HG02973 (cell line): ENCODE data around the gene PLD6.

Experiments
- ATAC-seq: cut with Tn5 transposase; IDR thresholded peaks from one replicate; pipeline ENCODE4 v1.9.1; 2021; ENCODE audit warnings: moderate library complexity; ENCODE audit not compliant: unreplicated experiment

Gene PLD6

DNA sequence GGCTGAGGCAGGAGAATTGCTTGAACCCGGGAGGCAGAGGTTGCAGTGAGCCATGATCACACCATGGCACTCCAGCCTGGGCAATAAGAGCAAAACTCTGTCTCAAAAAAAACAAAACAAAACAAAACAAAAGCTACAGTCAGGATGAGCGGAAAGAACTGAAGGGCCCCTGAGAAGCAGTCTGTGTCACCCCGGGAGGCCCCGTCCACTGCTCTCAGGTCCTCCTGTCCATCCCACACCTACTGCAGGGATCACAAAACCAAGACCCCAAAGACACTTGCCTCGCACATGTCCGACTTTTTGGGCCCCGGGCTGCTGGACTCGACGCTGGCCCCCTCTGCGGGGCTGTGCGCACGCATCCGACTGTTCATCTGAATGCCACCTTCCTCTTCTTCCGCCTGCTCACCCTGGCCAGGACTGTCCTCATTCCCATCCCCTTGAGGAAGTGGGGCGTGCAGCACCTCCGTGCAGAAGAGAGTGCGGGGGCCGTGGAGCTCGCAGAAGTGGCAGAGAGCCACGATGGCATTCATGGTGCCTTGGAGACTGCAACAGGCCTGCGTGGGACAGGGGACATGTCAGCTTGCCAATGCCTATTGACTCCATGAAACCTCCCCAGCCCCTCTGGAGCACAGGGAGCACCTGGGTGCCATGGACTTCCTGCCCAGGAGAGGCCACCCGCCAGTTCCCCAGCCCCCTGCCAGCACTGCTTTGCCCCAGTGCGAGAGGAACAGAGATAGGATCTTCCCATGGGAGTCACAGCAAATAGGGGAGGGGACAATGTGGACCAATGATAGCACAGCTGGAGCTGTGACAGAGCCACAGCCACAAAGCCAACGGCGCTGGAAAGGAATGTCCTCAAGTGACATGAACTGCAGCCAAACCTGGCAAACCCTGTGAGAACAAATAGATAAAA is 21.7 kb upstream of the PLD6 start:
- ATAC-seq: no peak

DNA sequence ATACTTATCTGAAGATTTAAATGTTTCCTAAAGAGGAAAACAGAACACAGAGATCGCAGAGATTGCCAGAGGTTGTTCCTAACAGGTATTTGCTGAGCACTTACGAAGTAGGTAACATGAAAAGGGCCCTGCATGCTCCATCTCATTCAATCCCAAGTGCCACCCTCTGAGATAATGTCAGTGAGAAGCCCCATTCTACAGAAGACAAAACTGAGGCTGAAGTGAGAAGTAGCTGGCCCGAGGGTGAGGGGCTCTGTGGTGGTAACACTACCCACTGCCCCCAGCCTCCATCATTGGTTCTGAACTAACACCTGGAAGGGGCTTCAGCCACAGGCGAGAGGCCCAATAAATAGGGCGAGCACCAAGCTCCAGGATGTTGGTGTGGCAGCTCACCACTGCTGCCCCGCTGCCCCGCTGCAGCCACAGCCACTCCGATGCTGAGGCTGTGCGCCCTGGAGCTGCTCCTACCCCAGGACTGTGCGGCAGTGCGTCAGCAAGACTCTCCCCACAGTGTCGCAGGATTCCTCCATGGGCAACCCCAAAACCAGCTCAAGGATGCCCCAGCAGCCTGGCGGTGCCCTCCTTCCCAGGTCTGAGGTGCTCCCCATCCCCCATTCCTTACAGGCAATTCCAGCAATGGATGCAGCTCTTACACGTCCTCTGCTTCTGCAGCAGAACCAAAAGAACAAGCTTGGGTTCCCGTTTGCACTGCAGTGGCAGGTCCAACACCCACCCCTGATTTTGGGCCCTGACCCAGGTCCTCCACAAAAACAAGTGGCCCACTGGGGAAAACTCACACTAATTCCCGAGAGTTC is 20.5 kb upstream of the PLD6 start:
- ATAC-seq: no peak

DNA sequence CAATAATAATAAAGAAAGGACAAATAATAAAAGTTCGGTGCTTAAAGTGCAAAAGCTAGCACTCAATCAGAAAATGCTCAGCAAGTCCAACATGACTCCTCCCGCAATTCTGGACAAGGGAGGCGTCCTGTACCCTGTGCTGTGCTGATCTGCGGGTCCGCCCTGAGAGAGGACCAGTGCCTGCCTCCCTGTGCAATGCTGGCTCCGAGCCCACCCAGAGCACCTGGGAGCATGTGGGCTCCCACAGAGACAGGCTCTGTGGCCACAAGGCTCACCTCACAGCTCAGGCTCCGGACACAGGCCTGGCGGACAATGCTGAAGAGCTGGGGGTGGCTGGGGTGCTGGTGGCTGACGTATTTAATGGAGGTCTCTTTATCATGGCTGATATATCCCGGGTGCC is 19.8 kb upstream of the PLD6 start:
- no peak for ATAC-seq

DNA sequence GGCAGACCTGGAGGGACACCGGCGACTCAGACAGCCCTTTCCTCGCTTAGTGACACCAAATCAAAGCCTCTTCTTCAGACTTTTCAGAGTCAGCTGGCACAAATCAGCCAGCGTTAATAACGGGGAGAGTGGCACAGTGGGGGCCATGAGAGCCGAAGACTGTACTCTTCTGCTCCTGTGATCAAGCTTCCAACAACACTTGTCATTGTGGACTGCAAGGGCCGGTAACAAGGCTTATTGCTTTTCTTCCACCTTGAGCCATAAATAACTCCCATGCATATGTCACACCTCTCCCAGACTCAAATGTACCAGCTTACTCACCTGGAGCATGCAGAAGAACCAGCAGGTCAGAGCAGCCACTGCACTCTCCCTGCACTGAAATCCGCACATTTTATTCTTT is 18.0 kb upstream of the PLD6 start:
- no peak for ATAC-seq

DNA sequence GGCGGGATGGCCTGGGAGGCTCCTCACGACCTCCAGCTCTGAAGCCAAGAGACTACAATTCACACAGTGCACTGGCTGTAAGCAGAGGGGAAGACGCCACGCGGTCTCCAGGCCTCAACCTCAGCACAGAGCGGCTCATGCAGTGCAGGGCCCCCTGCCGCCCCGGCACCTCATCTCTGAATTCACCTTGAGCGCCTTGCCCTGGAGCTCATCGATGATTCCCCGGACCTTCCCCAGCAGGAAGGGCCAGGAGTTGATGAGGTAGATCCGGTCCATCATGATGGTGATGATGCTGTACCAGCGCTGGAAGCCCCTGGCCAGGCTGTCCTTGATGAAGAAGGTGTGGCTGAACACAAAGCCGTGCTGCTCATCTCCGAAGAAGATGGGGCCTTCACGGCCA is 17.6 kb upstream of the PLD6 start:
- ATAC-seq: no peak

DNA sequence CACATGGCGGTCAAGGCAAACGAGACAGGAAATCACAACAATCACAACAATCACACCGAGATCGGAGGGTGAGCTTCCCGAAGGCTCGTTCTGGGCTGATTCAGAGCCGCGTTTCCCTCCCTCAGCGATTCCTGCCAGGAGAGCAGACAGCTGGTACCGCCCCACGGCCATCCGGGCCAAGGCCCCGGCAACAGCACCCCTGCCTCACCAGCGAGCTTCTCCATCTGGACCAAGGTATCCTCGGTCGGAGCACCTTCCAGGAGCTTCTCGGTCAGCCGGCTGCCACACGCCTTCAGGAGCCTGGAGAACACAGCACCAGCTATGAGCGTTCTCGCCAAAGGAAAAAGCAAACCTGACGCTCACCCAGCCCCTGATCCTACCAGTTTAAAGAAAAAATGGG is 15.2 kb upstream of the PLD6 start:
- no peak for ATAC-seq

DNA sequence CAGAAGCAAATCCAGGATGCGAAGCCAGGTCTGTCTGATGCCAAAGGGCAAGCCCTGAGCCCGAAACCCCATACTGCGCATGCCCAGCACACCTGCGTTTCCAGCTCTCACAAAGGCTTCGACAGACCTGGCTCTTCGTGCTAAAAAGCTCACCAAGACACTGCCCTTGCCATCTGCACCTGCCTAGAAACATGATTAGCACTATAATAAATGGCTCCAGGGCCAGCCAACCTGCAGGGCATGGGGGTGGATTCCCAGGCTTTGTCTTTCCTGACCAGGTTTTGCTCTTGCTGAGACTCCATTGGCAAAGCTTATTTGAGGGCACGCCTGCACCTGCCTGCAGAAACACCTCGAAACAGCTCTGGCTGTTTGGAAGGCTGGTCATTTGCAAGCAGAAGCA is 14.4 kb upstream of the PLD6 start:
- no peak for ATAC-seq

DNA sequence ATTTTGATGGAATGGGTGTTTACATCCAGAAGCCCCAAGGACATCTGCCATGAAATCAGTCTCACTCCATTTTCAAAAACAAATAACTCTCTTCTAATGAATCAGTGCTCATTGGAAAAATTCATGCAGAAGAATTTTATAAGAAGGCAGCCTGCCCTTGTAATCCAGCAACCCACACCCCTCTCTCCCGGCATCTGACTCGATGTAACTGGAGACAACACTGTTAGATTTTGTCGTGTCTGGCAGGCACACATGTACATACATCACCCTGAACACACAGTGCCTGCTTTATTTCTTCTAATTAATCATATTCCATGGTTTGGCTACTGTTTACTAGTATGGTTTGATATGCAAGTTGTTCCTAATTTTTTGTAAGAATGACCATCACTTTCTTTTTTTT is 11.9 kb upstream of the PLD6 start:
- ATAC-seq: no peak

DNA sequence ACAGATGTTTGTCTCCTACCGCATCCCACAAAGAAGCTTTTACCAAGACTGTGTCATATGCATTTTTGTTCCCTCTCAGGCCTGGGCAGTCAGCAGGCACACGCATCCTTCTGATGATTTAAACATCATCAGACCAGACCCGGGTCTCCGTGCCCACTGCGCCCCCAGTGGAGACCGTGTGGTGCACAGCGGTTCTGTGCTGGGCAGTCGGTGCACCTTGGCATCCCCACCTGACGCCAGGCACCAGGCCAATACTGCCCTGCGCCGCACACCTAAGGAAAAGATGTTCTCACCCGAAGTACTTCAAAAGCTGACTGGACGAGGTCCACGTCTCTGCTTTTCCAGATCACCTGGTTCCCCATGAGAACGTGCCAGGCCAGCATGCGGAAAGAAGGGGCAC is 10.6 kb upstream of the PLD6 start:
- no peak for ATAC-seq

DNA sequence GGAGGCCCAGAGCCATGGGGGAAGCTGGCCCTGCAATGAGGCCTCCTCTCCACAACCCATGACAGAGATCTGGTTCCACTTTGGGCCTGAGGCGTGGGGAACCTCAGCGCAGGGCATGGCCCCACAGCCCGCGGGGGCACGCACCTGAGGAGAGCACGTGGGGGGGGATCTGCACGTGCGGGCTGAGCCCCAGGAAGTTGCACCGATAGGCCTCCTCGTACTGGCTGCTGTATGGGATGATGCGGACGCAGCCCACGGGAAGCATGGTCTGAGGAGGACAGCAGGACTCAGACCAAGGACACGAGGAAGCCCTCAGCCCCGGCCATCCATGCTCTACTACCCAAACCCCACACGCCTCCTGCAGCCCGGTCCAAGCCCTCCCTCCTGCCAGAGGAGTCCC is 10.1 kb upstream of the PLD6 start:
- no peak for ATAC-seq

DNA sequence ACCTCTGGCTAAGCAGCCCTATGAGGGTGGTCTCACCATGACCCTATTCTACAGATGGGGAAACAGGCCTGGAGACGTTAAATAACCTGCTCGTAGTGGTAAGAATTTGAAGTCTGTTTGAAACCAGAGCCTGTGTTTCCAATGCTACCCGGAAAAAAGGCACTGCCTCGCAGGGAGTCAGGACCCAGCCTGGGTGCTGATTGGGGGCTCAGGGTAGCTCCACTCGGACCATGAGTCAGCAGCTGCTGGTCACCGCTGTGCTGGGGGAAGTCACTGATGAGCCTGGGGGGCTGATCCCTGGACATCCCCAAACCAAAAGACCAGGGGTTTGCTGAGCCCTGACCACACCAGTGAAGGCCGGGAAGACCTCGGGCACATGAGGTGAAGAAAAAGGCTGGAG is 9.4 kb upstream of the PLD6 start:
- no peak for ATAC-seq

DNA sequence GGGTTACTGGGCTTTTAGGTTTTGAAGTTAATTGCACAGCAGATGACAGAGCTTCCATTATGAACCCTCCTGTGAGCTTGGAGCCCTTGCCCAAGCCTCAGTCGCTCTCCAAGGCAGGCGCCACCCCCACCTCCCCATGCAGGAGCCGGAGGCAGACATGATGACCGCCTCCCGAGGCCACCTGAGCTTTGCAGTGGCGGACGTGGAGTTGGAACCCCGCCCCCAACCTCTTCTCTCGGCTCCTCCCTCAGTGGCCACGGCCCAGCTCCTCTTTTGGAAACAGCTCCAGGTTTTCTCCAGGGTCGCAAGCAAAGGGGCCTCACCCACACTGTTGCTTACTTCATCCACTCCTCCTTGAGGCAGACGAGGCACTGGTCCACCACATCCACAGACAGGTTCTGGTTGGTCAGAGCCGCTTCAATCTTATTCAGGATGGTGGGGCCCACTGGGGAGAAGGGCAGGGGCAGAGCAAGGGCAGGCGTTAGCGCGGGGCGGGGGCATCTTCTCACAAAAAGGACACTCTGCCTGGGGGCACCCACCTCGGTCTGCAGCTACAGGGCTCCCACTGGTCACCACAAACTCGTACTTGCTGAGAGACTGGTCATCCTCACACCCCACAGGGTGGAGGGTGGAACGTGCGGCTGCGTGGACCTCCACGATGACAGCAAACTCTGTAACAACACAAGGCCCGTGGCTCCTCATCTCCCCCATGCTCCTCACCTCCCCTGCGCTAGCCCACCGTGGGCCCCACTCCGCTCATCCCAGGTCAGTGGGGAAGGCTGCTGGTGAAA is 8.7 kb upstream of the PLD6 start:
- ATAC-seq: no peak

DNA sequence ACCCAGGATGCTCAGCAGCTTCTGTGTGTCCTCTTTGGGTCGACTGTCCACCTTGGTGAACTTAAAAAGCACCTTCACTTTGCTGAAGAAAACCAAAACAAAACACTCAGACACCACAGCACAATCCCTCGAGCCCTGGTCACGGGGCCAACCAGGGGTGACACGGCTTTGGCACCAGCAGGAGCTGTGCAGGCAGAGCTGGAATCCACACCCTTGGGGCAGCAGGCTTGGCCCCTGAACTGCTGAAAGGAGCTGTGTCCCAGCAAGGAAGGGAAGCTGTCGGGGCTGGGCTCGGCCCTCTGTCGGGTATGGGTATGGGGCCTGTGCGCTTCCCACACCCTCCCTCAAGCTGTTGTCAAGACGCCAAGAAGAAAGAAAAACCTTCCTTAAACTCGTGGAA is 7.6 kb upstream of the PLD6 start:
- no peak for ATAC-seq

DNA sequence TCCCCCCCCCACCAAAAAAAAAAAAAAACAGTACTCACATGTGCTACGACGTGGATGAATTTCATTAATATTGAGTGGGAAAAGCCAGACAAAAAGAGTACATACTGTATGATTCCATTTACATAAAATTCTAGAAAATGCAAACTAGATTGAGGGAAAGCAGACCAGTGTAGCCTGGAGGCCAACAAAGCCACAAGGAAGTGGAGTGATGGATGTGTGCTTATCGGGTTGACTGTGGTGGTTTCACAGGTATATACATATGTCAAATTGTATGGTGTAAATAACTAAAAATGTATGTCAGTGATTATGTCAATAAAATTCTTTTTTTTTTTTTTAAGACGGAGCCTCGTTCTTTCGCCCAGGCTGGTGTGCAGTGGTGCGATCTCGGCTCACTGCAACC is 1.9 kb upstream of the PLD6 start:
- ATAC-seq: no peak

DNA sequence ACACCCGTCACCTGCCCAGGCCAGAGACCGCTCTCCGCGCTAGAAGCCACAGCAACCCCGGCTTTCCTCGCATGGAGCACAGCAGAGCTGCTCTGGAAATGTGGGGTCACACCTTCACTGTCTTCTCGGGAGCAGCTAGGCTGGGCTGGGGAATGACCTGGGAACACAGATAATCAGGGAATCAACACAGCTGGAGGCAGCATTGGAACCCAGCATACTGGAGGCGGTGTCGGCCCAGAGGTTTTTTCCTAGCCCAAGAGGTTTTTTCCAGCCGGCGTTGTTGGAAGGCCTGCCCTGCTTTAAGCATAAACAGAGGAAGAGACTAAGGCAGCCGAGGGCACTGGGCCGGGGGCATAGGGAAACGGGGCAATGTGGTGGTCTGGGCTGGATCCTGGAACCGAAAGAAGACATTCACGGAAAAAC is 791 bp upstream of the PLD6 start:
- ATAC-seq: no peak

DNA sequence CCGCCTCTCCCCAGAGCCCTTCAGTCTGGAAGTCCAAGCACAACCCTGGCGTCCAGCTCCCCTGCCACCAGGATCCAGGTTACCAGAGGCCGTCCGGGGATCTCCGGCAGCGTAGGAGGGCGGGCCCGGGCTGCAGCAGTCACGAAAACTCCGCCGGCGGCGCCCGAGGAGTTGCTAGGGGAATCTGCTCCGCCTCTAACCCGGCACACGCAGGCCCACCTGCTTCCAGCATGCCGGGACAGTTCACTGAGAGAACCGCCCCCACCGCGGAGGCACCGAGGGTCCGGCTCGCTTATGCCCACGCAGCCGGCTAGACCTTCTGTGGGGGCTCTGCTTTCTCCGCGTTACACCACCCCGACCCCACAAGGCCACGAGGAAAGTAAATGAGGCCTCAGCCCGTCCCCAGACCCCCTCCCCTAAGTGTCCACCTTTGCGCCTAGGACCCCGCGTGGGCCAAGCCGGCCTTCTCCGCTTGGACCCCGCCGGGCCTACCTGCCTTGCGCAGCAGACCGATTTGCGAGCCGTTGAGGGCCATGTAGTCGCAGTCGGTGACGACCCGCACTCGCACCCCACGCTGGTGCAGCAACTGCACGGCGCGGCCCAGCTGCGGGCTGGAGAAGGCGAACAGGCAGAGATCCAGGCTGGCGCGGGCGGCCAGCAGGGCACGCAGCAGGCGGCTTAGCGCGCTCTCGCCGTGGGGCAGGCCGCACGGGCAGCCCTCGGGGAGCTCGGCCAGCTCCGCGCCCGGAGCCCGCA is 587 bp downstream of the PLD6 start:
- no peak for ATAC-seq

DNA sequence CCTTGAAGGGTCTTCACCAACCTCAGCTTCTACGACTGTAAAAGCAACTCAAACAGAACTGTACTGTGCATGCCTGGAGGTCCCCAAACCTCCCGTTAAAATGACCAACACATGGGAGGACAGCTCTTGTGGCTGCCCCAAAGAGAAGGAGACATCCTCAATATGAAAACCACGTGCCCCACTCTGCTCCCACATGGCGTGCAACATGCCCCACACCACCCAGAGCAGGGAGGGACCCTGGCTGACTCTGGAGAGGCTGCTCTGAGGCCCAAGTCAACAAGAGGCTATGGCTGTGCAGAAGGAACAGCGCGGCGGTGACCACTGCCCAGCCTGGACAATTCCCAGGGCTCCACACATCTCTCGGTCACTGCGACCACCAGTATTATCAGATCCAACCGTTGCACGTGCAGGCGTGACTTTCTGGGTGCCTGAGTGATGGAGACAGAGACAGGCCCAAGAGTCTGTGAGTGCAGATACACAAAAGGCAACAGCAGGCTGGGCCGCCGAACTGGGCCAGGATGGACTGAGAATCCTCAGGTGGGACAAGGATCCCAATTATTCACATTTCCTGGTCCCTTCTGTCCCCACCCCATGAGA is 1.4 kb downstream of the PLD6 start:
- no peak for ATAC-seq

DNA sequence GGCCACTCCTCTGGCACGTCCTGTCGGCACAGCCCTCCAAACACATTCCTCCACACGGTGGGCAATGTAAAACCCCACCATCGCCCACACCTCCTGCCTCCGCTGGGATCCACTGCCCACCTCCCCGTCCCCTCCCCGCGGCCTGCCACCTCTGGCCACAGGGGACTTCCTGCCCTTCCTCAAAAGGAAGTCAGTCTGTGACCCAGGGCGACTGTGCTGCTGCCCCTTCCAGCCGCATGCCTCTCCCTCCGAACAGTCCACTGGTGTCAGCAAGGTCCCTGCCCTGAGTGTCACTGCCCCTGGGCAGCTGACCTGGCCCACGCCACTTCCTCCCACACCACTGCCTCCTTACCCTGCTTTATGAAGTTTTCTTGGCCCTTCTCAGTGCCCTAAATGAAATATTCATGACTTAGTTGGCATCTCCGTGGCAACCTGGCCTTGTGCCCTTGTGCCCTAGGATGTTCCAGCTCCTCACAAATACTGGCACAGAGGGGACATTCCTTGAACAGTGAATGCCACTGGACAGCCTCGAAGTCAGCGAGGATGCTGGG is 2.0 kb downstream of the PLD6 start:
- ATAC-seq: no peak

DNA sequence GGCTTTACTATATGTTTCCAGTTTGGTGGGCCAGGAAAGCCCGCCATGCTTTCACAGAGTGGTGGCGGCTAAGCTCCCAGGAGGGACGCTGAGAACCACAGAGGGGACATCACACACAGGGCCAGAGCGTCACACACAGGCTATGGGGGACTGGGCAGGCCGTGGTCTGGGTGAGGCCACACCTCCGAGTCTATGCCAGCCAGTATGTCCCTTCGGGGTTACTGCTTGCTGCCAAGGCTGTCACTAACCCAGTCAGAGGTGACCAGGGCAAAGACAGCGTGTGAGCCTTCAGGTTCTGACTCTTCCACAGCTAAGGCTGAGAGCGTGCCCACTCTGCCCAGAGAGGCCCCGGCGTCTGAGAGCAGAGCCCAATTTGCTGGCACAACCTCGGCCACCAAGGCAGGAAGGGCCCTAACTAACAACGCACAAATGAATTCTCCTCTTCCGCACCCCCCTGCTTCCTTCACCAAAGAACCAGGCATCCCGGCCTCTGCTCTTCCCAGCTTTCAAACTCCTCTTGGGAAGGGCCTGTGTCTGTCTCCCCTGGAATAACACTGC is 2.9 kb downstream of the PLD6 start:
- ATAC-seq: no peak

DNA sequence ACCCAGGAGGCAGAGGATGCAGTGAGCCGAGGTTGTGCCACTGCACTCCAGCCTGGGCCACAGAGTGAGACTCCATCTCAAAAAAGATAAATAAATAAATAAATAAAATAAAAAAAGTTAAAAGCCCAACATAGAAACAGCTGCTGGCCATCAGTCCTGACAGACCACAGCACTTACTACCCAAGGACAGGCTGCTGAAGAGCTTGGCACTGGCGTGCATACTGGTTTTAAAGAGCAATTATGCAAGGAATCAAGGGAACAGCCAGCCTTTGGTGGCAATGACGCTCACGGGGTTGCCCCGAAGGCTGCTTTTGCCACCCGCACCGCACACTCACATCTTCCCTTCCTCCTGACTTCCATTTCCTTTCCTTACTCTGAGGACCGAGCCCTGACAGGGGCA is 4.2 kb downstream of the PLD6 start:
- ATAC-seq: no peak
